GM04503 (cell line): Measurements from ENCODE around the gene SLX1A.
"Not testable (repeated sequence)": the region's sequence is repeated elsewhere in the genome, so short reads cannot be mapped to it uniquely, and the experiment has no call there.

Experiments used
- DNase-seq: peaks from one replicate; pipeline ENCODE4 v3.0.0-alpha.2; 2012; ENCODE audit warnings: low read depth

SLX1A gene

GRCh38 chr16:30184096-30184890 is 9.4 kb upstream of the SLX1A start:
- DNase-seq, result no peak

- DNase-seq, result no peak
These were observed 8.6 kb upstream of the SLX1A start for GRCh38 chr16:30184891-30185682.

- DNase-seq, result no peak
These were observed 7.8 kb upstream of the SLX1A start for GRCh38 chr16:30185683-30186421.

GRCh38 chr16:30186444-30186781 is 7.3 kb upstream of the SLX1A start:
- no peak for DNase-seq

- no peak for DNase-seq
These were observed 6.7 kb upstream of the SLX1A start for GRCh38 chr16:30186782-30187555.

GRCh38 chr16:30187556-30187865 is 6.2 kb upstream of the SLX1A start:
- no peak for DNase-seq

GRCh38 chr16:30187971-30188561 is 5.6 kb upstream of the SLX1A start:
- DNase-seq, result no peak

GRCh38 chr16:30191158-30191557 is 2.5 kb upstream of the SLX1A start:
- DNase-seq, result not testable (repeated sequence)

- not testable (repeated sequence) for DNase-seq
These were observed 577 bp upstream of the SLX1A start for GRCh38 chr16:30193098-30193497.

- not testable (repeated sequence) for DNase-seq
These were observed 674 bp downstream of the SLX1A start for GRCh38 chr16:30194172-30194925.

- DNase-seq, result not testable (repeated sequence)
These were observed 3.3 kb downstream of the SLX1A start for GRCh38 chr16:30197001-30197400.

- DNase-seq, result not testable (repeated sequence)
These were observed 5.4 kb downstream of the SLX1A start, which contains the start of gene SULT1A3 for GRCh38 chr16:30199049-30199448. Gene SULT1A3, plus strand, starts transcription at chr16:30199255. Its CDS starts 1,474 bp downstream, at chr16:30200729.

GRCh38 chr16:30199608-30200343 is 6.1 kb downstream of the SLX1A start:
- not testable (repeated sequence) for DNase-seq

GRCh38 chr16:30205541-30206236 is 12.0 kb downstream of the SLX1A start:
- not testable (repeated sequence) for DNase-seq

GRCh38 chr16:30206252-30206651 is 12.6 kb downstream of the SLX1A start:
- DNase-seq, result not testable (repeated sequence)

GRCh38 chr16:30207063-30207704 is 13.5 kb downstream of the SLX1A start:
- DNase-seq, result not testable (repeated sequence)

- not testable (repeated sequence) for DNase-seq
These were observed 15.4 kb downstream of the SLX1A start for GRCh38 chr16:30209032-30209431.

- DNase-seq, result not testable (repeated sequence)
These were observed 17.7 kb downstream of the SLX1A start for GRCh38 chr16:30211414-30211813.

- not testable (repeated sequence) for DNase-seq
These were observed 23.4 kb downstream of the SLX1A start for GRCh38 chr16:30217082-30217481.
